ENCODE measurements around the gene WASF3.

Gene WASF3

DNA sequence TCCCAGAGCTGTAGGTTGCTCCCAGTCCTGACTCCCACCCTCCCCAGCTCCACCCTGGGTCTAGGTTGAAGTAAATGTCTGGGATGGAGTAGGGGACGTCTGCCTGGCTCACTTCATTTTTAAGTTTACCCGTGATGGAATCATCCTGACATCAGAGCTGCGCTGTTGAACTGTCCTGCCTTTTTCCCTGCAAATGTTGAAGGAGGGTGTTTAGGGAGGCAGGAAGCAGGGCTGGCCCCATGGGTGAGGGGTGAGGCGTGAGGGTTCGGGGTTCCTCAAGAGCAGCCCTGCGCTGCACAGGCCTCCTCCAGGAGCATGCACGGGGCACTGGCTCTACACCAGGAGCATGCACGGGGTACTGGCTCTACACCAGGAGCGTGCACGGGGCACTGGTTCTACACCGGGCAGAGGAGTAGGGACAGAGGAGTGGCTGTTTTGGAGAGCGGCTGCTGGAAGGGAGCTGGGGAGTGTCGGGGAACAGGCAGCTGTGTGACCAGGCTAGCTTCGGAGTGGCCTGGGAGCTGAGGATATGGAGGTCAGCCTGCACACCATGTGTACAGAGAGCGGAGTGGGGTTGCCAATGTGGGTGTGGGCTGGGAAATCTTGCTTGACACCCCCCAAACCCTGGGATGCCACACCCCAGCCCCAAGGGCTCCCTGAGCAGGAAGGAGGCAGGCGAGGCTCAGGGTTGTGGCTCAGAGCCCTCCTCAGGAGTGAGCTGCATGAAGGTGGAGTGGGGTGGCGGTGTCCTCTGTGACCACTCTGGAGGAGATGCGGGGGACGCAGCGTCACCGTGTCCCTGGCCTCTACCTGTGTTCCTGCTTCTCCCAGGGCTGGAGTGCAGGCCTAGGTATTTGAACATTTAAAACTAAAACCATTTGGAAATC is 139.8 kb downstream of the WASF3 start:
- Histone ChIP-seq H4K20me1 (peaks cover 24% of the 10 kb centered on the region), H3K27ac (no peak overlapping the region), H3K4me1 (peaks cover 37% of the 10 kb centered on the region), H3K4me3 (no peak overlapping the region), H3K9ac (no peak overlapping the region), H3K36me3 (no peaks in the 10 kb centered on the region), H3K9me3 (no peaks in the 10 kb centered on the region), H3K27me3 (no peaks in the 10 kb centered on the region), H3K4me2 (peak overlapping the region; percentile 86)
- no peak for TF ChIP-seq Cebpa-rat (IDR thresholded peaks at IDR 0.05)

DNA sequence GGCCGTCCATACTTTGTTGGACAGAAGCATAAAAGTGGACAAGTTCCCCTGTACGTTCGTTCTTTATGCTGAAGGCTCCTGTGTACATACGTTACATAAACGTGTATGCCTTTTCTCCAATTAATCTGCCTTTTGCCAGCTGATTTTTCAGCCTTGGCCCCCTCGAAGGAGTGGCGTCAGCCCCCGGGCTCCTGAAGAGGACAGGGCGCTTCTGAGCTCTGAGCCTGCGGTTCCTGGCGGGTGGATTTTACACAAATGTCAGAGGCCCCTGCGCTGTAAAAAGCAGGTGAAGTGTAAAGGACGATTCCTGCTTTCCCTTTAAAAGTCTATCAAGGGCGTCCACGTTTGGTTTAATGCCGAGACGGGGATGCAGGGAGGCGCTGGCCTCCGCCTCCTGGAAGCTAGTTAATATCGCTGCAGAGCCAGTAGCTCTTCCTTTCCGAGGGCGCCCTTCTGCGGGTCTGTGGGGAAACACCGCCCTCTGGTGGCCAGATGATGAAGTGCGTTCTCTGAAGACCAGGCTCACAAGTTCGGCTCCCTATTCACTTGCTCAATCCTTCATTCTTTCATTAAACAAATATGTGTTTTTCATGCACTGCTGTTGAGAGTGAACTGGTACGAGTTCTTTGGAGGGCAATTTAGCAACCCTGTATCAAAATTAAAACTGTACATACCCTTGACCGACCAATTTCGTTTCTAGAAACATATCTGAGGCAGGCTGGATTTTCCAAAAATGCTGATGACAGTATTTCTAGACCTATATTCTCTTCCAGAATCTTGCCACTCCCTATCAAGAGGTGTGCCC is 141.1 kb downstream of the WASF3 start:
- Histone ChIP-seq H3K27ac (no peak overlapping the region), H3K4me1 (peaks cover 37% of the 10 kb centered on the region), H3K4me2 (peak overlapping the region; percentile 64), H3K36me3 (no peaks in the 10 kb centered on the region), H3K27me3 (no peaks in the 10 kb centered on the region), H3K9ac (no peak overlapping the region), H3K4me3 (no peak overlapping the region), H4K20me1 (peaks cover 24% of the 10 kb centered on the region), H3K9me3 (no peaks in the 10 kb centered on the region)
- TF ChIP-seq Cebpa-rat (IDR thresholded peaks at IDR 0.05) = no peak

DNA sequence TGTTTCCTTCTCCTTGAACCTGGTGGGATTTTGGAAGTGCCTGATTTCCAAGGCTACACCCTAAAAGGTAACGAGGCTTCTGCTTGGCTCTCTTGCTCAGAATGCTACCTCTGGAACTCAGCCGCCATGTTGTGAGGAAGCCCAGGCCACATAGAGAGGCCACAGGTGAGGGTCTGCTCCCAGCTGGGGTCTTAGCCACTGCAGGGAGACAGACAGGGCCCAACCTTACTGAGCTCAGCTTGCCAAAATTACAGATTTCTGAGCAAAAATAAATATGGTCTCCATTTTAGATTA is 141.7 kb downstream of the WASF3 start:
- H3K4me1 ChIP-seq = peaks cover 37% of the 10 kb centered on the region
- H3K4me2 ChIP-seq = no peak overlapping the region
- H3K36me3 ChIP-seq = no peaks in the 10 kb centered on the region
- no peaks in the 10 kb centered on the region for H3K27me3 ChIP-seq
- no peak overlapping the region for H3K9ac ChIP-seq
- H3K27ac ChIP-seq = no peak overlapping the region
- peaks cover 24% of the 10 kb centered on the region for H4K20me1 ChIP-seq
- H3K4me3 ChIP-seq = no peak overlapping the region
- H3K9me3 ChIP-seq = no peaks in the 10 kb centered on the region
- no peak for TF ChIP-seq Cebpa-rat (IDR thresholded peaks at IDR 0.05)

DNA sequence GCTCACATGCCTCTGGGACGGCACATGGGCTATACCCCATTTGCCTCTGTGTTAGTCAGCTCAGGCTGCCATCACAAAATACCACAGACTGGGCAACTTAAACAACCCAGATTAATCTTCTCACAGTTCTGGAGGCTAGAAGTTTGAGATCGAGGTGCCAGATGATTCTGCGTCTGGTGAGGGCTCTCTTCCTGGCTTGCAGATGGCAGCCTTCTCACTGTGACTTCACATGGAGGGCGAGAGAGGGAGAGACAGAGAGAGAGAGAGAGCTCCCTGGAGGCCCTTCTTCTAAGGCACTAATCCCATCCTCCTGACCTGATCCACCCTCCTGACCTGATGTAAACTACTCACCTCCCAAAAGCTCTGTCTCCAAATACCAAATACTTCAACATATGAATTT is 148.1 kb downstream of the WASF3 start:
- Histone ChIP-seq H3K27me3 (no peaks in the 10 kb centered on the region), H3K27ac (no peak overlapping the region), H3K9ac (no peak overlapping the region), H3K4me2 (no peak overlapping the region), H4K20me1 (no peaks in the 10 kb centered on the region), H3K4me1 (peaks cover 12% of the 10 kb centered on the region), H3K36me3 (no peaks in the 10 kb centered on the region), H3K4me3 (no peak overlapping the region), H3K9me3 (no peaks in the 10 kb centered on the region)
- no peak for TF ChIP-seq Cebpa-rat (IDR thresholded peaks at IDR 0.05)

- no peak for TF ChIP-seq Cebpa-rat (IDR thresholded peaks at IDR 0.05)
- Histone ChIP-seq H3K9ac (no peak overlapping the region), H3K4me2 (no peak overlapping the region), H3K9me3 (no peaks in the 10 kb centered on the region), H3K36me3 (no peaks in the 10 kb centered on the region), H3K27ac (no peak overlapping the region), H3K4me1 (peaks cover 12% of the 10 kb centered on the region), H3K4me3 (no peak overlapping the region), H4K20me1 (no peaks in the 10 kb centered on the region), H3K27me3 (no peaks in the 10 kb centered on the region)
These were observed 148.9 kb downstream of the WASF3 start for GRCh38 chr13:26706381-26706780.

- H3K9ac ChIP-seq = no peak overlapping the region
- H3K27me3 ChIP-seq = no peaks in the 10 kb centered on the region
- H3K4me3 ChIP-seq = no peak overlapping the region
- no peaks in the 10 kb centered on the region for H3K9me3 ChIP-seq
- H3K4me2 ChIP-seq = no peak overlapping the region
- H3K4me1 ChIP-seq = peaks cover 12% of the 10 kb centered on the region
- no peaks in the 10 kb centered on the region for H3K36me3 ChIP-seq
- H4K20me1 ChIP-seq = no peaks in the 10 kb centered on the region
- H3K27ac ChIP-seq = no peak overlapping the region
- TF ChIP-seq Cebpa-rat (IDR thresholded peaks at IDR 0.05) = no peak
These were observed 149.9 kb downstream of the WASF3 start for GRCh38 chr13:26707122-26708006.

DNA sequence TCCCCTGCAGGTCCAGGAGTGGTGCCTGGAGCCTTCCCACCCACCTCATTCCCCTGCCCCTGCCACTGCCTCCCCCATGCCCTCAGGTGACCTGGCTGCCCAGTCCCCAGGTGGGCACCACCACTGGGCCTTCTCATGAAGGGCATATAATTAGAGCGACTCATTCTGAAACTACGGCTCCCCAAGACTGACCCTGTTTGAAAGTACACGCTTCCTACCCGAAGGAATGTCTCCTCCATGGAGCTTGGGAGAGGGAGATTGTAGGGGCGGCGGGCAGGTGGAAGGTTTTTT is 150.5 kb downstream of the WASF3 start:
- Histone ChIP-seq H3K27me3 (no peaks in the 10 kb centered on the region), H3K4me1 (peaks cover 12% of the 10 kb centered on the region), H3K9ac (no peak overlapping the region), H4K20me1 (no peaks in the 10 kb centered on the region), H3K36me3 (no peaks in the 10 kb centered on the region), H3K27ac (no peak overlapping the region), H3K4me2 (no peak overlapping the region), H3K4me3 (no peak overlapping the region), H3K9me3 (no peaks in the 10 kb centered on the region; the same call in 1 of the 2 replicates)
- no peak for TF ChIP-seq Cebpa-rat (IDR thresholded peaks at IDR 0.05)

GRCh38 chr13:26709461-26709860 is 152.0 kb downstream of the WASF3 start:
- H3K27ac ChIP-seq = no peak overlapping the region
- no peaks in the 10 kb centered on the region for H3K27me3 ChIP-seq
- H3K4me1 ChIP-seq = peaks cover 12% of the 10 kb centered on the region
- H3K4me2 ChIP-seq = no peak overlapping the region
- no peaks in the 10 kb centered on the region; the same call in 1 of the 2 replicates for H3K9me3 ChIP-seq
- no peaks in the 10 kb centered on the region for H3K36me3 ChIP-seq
- no peaks in the 10 kb centered on the region for H4K20me1 ChIP-seq
- no peak overlapping the region for H3K4me3 ChIP-seq
- no peak for TF ChIP-seq Cebpa-rat (IDR thresholded peaks at IDR 0.05)
- H3K9ac ChIP-seq = no peak overlapping the region

GRCh38 chr13:26710166-26710565 is 152.7 kb downstream of the WASF3 start:
- no peaks in the 10 kb centered on the region for H4K20me1 ChIP-seq
- H3K27ac ChIP-seq = no peak overlapping the region
- H3K4me3 ChIP-seq = no peak overlapping the region
- H3K9ac ChIP-seq = no peak overlapping the region
- TF ChIP-seq Cebpa-rat (IDR thresholded peaks at IDR 0.05) = no peak
- no peaks in the 10 kb centered on the region for H3K27me3 ChIP-seq
- H3K4me2 ChIP-seq = no peak overlapping the region
- H3K9me3 ChIP-seq = no peaks in the 10 kb centered on the region; the same call in 1 of the 2 replicates
- H3K4me1 ChIP-seq = peaks cover 12% of the 10 kb centered on the region
- no peaks in the 10 kb centered on the region for H3K36me3 ChIP-seq

All from BLaER1 (cell line).